Fibroblast of skin of scalp (primary cell): ENCODE data around the gene ZDHHC14.
"Not testable (repeated sequence)": the region's sequence is repeated elsewhere in the genome, so short reads cannot be mapped to it uniquely, and the experiment has no call there.

Source experiments
- DNase-seq: peaks from one replicate; pipeline ENCODE4 v3.0.0-alpha.2; 2013

ZDHHC14 gene

DNA sequence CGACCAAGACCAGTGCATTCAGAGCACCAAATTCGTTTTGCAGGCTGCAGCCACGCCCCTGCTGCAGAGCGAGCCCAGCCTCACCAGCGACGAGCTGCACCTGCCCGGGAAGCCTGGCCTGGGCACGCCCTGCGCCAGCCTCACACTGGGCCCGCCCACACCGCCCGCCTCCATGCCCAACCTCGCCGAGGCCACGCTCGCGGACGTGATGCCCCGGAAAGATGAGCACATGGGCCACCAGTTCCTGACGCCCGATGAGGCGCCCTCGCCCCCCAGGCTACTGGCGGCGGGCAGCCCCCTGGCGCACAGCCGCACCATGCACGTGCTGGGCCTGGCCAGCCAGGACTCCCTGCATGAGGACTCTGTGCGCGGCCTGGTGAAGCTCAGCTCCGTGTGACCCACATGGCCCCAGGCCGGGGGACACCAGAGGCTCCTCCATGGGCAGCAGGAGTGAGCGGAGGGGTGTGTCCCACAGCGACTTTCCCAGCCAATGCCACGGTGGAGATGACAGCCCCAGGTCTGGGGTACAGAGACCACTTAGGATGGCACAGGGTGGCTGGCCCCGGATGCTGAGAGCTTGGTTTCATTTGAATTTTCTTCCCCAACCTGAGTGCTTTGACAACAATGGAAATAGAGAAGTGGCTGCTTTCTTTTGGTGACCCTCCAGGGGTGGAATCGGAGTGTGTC is 291.9 kb downstream of the ZDHHC14 start:
- DNase-seq, result no peak

- DNase-seq, result no peak
Measured at GRCh38 chr6:157673596-157673995, 292.6 kb downstream of the ZDHHC14 start.

GRCh38 chr6:157674061-157674460 is 293.1 kb downstream of the ZDHHC14 start:
- DNase-seq, result no peak

GRCh38 chr6:157675831-157676230 is 294.8 kb downstream of the ZDHHC14 start:
- DNase-seq, result no peak

DNA sequence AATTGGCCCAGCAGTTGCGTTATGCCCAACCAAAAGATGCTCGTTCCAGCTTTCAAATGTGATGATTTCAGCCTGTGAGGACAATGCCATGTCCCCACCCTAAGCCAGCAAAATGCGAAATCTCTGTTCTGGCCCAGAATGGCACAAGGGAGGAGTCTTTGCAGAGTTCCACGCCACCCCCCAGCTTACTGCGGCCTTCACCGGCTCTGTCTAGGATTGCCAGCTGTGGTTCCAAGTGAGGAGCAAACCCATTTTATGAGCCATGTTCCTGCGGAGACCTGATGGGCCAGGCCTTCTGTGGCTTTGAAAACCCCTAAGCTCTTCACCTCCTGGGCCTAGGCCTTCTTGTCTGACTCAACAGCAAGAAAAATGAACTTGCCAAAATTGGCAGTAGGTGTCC is 295.3 kb downstream of the ZDHHC14 start:
- no peak for DNase-seq

- DNase-seq, result no peak
Measured at GRCh38 chr6:157677235-157677634, 296.2 kb downstream of the ZDHHC14 start.

DNA sequence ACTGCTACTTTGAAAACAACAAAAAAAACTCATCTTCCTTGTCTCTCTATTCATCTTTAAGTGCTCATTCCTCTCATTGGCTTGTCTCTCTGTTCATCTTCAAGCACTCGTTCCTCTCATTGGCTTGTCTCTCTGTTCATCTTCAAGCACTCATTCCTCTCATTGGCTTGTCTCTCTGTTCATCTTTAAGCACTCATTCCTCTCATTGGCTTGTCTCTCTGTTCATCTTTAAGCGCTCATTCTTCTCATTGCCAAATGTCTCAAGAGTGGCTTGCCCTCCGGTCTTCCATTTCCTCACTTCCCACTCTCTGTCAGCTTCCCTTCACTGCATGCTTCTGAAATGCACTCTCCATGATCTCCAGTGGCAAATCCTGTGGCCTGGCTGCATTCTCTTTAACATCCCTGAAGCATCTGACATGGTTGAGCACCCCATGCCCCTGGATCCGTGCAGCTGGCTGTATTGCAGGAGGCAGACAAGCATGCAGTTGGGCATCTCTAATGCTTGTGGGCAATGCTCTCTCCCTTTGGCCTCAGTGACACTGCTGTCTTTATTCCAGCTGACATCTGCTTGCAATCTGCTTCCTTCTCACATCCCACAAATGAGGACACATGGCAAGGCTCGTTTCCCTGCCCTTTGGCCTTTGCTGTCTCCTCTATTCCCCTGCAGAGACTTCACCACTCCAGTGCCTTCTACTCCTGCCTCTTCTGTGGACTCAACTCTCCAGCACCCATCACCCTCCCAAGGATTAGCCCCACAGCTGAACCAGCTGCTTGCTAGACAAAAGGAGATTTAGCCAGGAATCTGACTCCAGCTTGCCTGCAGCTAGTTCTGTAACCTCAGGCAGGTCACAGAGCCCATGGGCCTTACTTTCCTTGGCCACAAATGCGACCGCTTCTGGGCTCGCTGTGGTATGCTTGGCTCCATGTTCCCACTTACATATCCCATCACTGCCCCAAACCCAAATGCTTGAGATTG is 298.9 kb downstream of the ZDHHC14 start:
- no peak for DNase-seq

- DNase-seq, result no peak
Measured at GRCh38 chr6:157681041-157681650, 300.2 kb downstream of the ZDHHC14 start.

GRCh38 chr6:157682856-157683481 is 302.0 kb downstream of the ZDHHC14 start:
- no peak for DNase-seq

DNA sequence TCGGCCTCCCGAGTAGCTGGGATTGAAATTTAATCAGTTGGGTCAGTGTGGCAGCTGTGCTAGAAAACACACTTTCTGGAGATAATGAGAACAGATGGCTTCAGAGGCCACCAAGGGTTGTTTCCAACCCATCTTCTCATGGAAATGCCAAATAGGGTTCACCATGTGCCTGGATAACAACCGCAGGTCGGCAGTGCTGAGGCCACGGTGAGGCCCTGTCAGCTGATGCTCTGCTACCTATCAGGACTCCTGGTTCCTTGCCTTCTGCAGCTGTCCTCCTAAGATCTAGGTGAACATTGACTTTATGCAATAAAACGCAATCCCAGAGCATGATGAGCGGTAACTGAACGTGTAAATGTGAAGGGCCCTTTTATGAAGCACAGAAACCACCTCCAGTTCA is 302.7 kb downstream of the ZDHHC14 start:
- no peak for DNase-seq

DNA sequence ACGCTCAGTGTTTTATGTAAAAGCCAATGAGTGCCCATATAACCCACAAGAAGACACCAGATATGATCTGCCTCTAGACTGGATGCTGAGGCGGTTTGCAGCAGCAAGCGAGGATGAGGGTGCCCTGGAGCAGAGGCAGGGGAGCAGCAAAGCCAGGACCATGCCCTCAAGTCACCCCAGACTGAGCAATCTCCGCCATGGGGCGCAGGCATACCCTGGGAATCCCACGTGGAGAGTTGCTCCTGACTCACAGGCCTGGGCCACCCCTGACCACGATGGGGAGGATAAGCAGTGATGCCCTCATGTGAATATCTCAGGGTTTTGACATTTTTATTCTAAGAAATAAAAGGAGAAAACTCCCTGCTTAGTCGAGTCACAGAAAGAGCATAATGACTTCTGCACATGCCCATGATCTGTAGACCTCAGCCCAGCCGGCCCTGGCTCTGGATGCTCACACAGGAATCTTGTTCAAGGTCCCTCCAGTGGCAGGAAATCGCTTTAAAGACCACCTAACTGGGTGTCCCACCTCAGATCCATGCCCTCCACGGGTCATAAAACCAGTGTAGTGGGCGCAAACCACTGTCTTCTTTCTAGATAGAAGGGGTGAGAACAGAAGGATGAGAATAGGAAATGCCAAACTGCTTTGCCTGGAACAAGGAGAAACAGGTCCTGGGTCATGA is 303.8 kb downstream of the ZDHHC14 start:
- DNase-seq, result no peak

- no peak for DNase-seq
Measured at GRCh38 chr6:157685596-157686280, 304.7 kb downstream of the ZDHHC14 start.

DNA sequence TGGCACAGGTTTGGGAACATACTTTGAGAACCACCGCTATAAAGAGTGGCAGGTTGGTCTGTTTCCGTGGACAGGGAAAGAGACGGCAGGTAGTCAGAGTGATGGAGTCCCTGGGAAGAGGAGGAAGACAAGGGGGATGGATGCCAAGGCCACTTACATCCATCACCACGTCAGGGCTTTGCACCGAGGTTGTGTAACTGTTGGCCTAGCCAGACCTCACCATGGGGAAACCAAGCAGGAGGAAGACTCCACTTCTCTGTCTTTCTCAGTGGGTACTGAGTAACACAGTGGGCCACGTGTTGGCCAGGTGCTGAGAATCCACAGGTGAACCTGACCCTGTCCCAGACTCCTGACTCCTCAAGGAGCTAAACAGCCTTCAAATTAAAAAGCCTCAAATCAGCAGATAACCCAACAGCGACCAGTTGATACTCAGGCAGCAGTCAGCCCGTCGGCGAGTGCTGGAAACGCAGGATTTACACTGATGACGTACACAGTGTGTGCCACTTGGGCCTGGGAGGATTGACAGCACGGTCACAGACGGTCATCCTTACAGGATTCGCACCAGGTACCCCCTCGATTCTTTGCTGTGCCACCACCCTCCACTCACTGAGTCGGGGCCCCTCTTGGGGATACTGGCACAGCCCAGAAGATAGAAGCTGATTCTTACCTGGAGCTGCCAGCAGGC is 307.4 kb downstream of the ZDHHC14 start:
- DNase-seq, result no peak

- DNase-seq, result no peak
Measured at GRCh38 chr6:157688960-157689599, 308.1 kb downstream of the ZDHHC14 start.

DNA sequence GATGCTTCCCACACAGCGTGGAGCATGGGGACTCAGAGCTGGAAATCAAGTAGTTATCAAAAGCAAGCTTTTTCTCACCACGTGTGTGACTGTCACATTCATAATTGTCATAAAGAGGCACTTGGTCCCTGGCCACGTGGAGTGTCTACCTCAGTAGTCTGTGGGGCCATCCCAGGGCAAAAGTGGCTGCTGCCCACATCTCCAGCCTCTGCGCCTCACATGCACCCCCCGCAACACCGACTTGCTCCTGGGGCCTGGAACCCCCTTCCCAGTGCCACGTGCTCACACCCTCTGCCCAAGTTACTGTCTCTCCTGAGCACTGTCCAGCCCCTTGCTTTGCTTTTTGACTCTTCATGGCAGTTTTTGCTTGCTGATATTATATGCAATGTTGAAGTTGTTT is 308.9 kb downstream of the ZDHHC14 start:
- DNase-seq, result no peak

DNA sequence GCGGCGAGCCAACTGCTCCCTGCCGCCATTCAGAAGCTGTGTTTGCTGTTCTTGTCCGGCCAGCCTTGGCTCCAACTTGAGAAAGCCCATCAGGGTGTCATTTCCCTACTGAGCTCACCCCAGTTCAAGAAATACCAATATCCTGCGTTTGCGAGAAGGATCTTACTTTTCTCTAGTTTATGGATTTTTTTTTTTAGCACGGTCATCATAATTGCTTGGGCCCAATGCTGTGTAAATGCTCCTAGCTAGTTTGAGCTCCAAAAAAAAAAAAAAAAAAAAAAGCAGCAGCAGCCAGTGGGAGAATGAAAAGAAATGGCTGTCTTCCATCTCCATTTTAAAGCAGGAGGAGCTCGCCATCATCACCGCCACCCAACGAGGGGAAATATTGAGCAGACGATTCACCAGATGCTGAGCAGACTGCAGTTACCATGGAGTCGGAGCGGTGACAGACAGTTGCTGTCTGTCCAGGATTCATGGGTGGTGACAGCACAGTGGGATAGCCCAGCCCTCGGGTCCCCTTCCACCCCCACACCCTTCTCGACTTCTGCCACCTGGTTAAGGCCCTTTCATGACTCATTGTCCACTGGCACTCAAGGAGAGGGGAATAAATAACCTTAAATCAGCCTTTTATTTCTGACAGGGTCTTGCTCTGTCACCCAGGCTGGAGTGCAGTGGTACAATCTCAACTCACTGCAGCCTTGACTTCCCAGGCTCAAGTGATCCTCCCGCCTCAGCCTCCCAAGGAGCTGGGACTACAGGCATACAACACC is 309.6 kb downstream of the ZDHHC14 start:
- no peak for DNase-seq

DNA sequence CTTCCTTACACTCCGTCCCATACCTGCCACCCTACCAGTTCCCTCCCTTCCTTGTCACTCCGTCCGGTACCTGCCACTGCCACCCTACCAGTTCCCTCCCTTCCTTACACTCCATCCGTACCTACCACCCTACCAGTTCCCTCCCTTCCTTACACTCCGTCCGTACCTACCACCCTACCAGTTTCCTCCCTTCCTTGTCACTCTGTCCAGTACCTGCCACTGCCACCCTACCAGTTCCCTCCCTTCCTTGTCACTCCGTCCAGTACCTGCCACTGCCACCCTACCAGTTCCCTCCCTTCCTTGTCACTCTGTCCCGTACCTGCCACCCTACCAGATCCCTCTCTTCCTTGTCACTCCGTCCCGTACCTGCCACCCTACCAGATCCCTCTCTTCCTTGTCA is 310.6 kb downstream of the ZDHHC14 start:
- not testable (repeated sequence) for DNase-seq

GRCh38 chr6:157693867-157694266 is 312.9 kb downstream of the ZDHHC14 start:
- DNase-seq, result peak; percentile 9

DNA sequence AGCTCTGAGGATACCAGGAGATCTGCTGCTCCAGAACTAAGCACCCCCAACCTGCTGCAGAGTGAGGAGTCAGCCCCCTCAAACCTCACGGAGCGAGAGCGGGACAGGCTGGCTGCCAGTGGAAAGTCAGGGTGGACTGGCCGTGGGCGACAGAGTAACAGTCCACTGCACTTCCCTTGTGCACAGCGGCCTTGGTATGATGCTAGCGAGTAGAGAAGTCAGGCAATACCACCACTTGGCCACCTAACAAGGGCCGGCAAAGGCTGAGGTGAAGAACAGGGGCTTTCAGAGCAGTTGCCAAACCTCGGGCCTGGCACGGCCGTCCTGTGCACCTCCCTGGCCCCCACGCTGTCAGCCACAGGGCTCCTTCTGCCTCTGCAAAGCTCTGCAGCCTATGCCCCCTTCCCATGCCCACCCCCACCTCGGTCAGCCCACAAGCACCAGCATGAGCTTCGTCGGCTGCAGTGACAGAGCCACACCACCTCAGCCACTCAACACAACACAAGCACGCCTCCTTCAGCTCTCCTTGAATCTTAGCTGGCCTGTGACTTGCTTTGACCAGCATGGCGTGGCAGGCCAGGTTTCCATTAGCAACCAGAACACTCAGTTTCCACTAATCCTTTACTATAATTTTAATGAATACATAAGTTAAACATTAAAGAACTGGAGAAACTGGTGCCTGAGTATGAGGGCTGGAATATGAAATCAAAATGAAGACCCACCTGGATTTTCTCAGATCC is 314.5 kb downstream of the ZDHHC14 start:
- no peak for DNase-seq
